Small intestine (tissue), 7 donors: ENCODE measurements around the gene TMED1. TPM values are rescaled to one million over a fixed set of nuclear protein-coding genes. Genes with fewer than 3 reads are reported as not detected.

Experiments
- DNase-seq, 2 donors: peaks; one replicate each; pipeline versions ENCODE4 v3.0.0 to v3.0.0-alpha.2; 2013
- FAIRE-seq: peaks from 2 replicates; lab custom pipeline; 2012; peaks lifted over from hg19 to GRCh38; lab: Jason Lieb, UNC
- H3K27ac ChIP-seq, 3 donors: one replicate each; pipeline ENCODE4 v1.5.1; 2013; ENCODE audit warnings: low read length in 2 of 3, mild to moderate bottlenecking in 2 of 3, control low read depth in 1 of 3, inconsistent platforms in 1 of 3, low read depth in 1 of 3, moderate library complexity in 1 of 3
- H3K27me3 ChIP-seq, 3 donors: one replicate each; pipeline ENCODE4 v1.6.1; 2013; ENCODE audit warnings: low read length in 3 of 3, inconsistent platforms in 1 of 3; ENCODE audit not compliant: control insufficient read depth in 3 of 3, insufficient read depth in 3 of 3
- H3K36me3 ChIP-seq, 3 donors: one replicate each; pipeline ENCODE4 v1.6.1; 2013; ENCODE audit warnings: low read length in 3 of 3, inconsistent platforms in 1 of 3, low read depth in 1 of 3, mild to moderate bottlenecking in 1 of 3, moderate library complexity in 1 of 3; ENCODE audit not compliant: control insufficient read depth in 3 of 3, insufficient read depth in 2 of 3
- H3K4me1 ChIP-seq, 3 donors: one replicate each; pipeline ENCODE4 v1.6.1; 2013; ENCODE audit warnings: low read length in 2 of 3, inconsistent platforms in 1 of 3, low read depth in 1 of 3, mild to moderate bottlenecking in 1 of 3, moderate library complexity in 1 of 3; ENCODE audit not compliant: control insufficient read depth in 3 of 3, insufficient read depth in 2 of 3
- H3K4me3 ChIP-seq, 3 donors: one replicate each; pipeline ENCODE4 v1.5.1; 2013; ENCODE audit warnings: low read length in 3 of 3, control low read depth in 1 of 3, inconsistent platforms in 1 of 3, low read depth in 1 of 3, mild to moderate bottlenecking in 1 of 3, moderate library complexity in 1 of 3
- H3K9me3 ChIP-seq, 2 donors: one replicate each; pipeline ENCODE4 v1.6.1; 2013; ENCODE audit warnings: low read depth in 1 of 2, low read length in 1 of 2; ENCODE audit not compliant: control insufficient read depth in 2 of 2, insufficient read depth in 1 of 2
- WGBS, 3 donors: extraction: QIAGEN DNeasy Blood & Tissue Kit; methylation state at CpG; one replicate each; pipeline ENCODE4 v1.1.7; 2013; 5-methylcytosine and 5-hydroxymethylcytosine counted together
- polyA plus RNA-seq, 4 donors: library from polyadenylated mRNA; stranded (reverse) in 3 of 4; unstranded in 1 of 4; fragments of 200-250 nt in 3 of 4; fragments of 120-200 nt in 1 of 4; gene quantifications; one replicate each; pipeline versions ENCODE4 v1.2.1 to v1.2.3, GENCODE V29; 2013
- donor health status: healthy with polysubstance abuse.
- donor health status: control.
- donor health status: control.
- donor health status: Bipolar disorder and iron deficiency.
- donor health status: healthy.

TMED1 gene
- polyA plus RNA-seq, 4 donors: 21.0 to 31.7 (median 25.6) TPM

- no peak overlapping the region for H3K27ac ChIP-seq
- no peaks in the 10 kb centered on the region for H3K9me3 ChIP-seq
- no peaks in the 10 kb centered on the region for H3K27me3 ChIP-seq
- H3K4me1 ChIP-seq: peaks cover 0 to 11% (median 0%) of the 10 kb centered on the region in 3 donors
- DNase-seq (no peak), FAIRE-seq (no peak)
- H3K4me3 ChIP-seq: no peak overlapping the region
- WGBS, 3 donors: 93 to 96% (median 96%) methylated on average over 8 of the region's 8 CpGs
- H3K36me3 ChIP-seq: peaks cover 27 to 92% (median 29%) of the 10 kb centered on the region in 3 donors
Measured at GRCh38 chr19:10788146-10788545, 47.9 kb downstream of the TMED1 start.

- H3K27ac ChIP-seq: peak overlapping the region in 1 of 3 donors; percentile 60
- DNase-seq: no peak
- peaks cover 29 to 96% (median 35%) of the 10 kb centered on the region in 3 donors for H3K36me3 ChIP-seq
- H3K4me3 ChIP-seq: no peak overlapping the region
- H3K4me1 ChIP-seq: peaks cover 0 to 2% (median 0%) of the 10 kb centered on the region in 3 donors
- WGBS, 3 donors: 74 to 88% (median 76%) methylated on average over 10 of the region's 10 CpGs
- no peak for FAIRE-seq
- H3K9me3 ChIP-seq: no peaks in the 10 kb centered on the region
- H3K27me3 ChIP-seq: no peaks in the 10 kb centered on the region
Measured at GRCh38 chr19:10784257-10784656, 51.8 kb downstream of the TMED1 start.

- FAIRE-seq (no peak), DNase-seq (no peak)
- 84 to 90% (median 84%) methylated on average over 13 of the region's 13 CpGs for WGBS, 3 donors
- Histone ChIP-seq H3K27ac (peak overlapping the region in 1 of 3 donors; percentile 45), H3K27me3 (no peaks in the 10 kb centered on the region), H3K9me3 (no peaks in the 10 kb centered on the region), H3K36me3 (peaks cover 29 to 93% (median 35%) of the 10 kb centered on the region in 3 donors), H3K4me3 (no peak overlapping the region), H3K4me1 (no peaks in the 10 kb centered on the region)
Measured at GRCh38 chr19:10782795-10783194, 53.2 kb downstream of the TMED1 start.

Other genes with a start within 250 kb of the TMED1 start
- 100 to 1,000 TPM in 2 of 4 donors, 10 to 100 TPM in 2; 85.5 to 238 (median 99.7) TPM for gene AP1M2, start 248.9 kb downstream of the TMED1 start, polyA plus RNA-seq
- gene SLC44A2, start 210.7 kb downstream of the TMED1 start, polyA plus RNA-seq: 10 to 100 TPM in 3 of 4 donors, 1 to 10 TPM in 1; 5.7 to 41.6 (median 19.0) TPM
- gene ILF3, start 181.9 kb downstream of the TMED1 start, polyA plus RNA-seq: 100 to 1,000 TPM in 2 of 4 donors, 10 to 100 TPM in 2; 37.3 to 170 (median 87.6) TPM
- 100 to 1,000 TPM in 1 of 4 donors, 10 to 100 TPM in 3; 45.9 to 107 (median 64.0) TPM for gene QTRT1, start 134.8 kb downstream of the TMED1 start, polyA plus RNA-seq
- gene DNM2, start 118.1 kb downstream of the TMED1 start, polyA plus RNA-seq: 100 to 1,000 TPM; 145 to 248 (median 166) TPM
- 1 to 10 TPM; 1.1 to 2.6 (median 1.8) TPM for gene C19orf38, start 12.2 kb upstream of the TMED1 start, polyA plus RNA-seq
- 10 to 100 TPM; 30.0 to 48.9 (median 37.0) TPM for gene CARM1, start 35.3 kb upstream of the TMED1 start, polyA plus RNA-seq
- gene YIPF2, start 92.4 kb upstream of the TMED1 start, polyA plus RNA-seq: 10 to 100 TPM; 18.3 to 65.1 (median 40.1) TPM
- gene TIMM29, start 92.6 kb upstream of the TMED1 start, polyA plus RNA-seq: 10 to 100 TPM; 13.5 to 21.5 (median 17.8) TPM
- 10 to 100 TPM; 54.6 to 71.6 (median 66.1) TPM for gene SMARCA4, start 124.8 kb upstream of the TMED1 start, polyA plus RNA-seq